Inferior parietal cortex (tissue), 1 donor: Measurements from ENCODE around the gene EPN3.

Experiments used
- DNase-seq: peaks from one replicate; pipeline ENCODE4 v3.0.0-alpha.2; 2016; ENCODE audit errors: extremely low spot score

Gene EPN3

DNA sequence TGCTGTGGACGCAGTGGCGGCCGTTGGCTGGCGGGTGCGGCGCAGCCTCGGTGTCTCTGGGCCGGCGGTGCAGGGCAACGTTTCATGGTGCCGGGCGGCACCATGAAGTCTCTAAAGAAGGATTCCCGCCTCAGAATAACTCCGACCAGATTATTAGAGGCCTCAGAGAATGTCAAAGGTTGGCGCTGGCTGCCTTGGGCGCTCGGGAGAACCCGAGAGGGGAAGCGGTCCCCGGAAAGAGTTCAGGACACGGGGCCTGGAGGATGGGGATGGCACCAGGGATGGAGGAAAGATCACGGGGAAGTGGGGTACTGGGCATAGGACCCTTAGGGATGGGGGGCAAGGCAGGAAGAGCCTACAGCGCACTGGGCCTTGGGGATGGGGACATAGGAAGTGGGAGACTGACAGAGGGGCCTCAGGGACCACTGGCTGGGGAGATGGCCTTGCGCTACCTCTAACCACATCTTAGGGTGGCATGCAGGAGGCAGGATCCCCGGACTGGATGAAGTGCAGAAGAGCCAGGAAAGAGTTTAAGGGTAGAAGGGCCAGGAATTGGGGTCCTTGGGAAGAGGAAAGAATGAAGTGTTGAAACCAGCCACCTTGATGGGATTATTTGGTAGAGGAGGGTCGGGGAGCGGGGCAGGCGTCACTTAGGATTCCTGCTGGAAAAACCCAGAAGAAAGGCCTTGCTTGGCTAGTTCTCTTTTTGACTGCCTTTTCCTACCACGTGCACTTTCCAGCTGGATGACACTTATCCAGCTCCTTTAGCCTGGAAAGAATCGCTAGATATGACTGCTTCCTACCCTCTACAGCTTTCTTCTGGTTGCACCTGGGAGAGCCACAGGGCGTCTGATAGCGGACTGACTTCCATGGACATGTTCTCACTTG is 23.7 kb upstream of the EPN3 start:
- no peak for DNase-seq

GRCh38 chr17:50511058-50511457 is 21.5 kb upstream of the EPN3 start:
- no peak for DNase-seq

- DNase-seq: no peak
These were observed 19.0 kb upstream of the EPN3 start for GRCh38 chr17:50513495-50513894.

DNA sequence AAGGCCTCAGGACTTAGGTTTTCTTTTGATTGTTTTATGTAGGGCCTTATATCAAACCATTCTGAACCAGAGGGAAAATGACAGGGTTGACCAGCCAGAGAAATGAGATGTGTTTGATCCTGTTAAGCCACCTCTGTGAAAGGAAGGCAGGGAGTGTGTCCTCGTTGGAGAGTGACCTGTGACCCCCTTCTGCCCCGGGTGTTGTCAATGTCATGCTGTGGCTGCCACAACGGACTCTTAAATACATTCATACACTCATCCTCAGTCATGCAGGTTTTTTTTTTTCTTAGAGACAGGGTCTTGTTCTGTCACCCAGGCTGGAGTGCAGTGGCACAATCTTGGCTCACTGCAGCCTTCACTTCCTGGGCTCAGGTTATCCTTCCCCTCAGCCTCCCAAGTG is 18.1 kb upstream of the EPN3 start:
- no peak for DNase-seq

DNA sequence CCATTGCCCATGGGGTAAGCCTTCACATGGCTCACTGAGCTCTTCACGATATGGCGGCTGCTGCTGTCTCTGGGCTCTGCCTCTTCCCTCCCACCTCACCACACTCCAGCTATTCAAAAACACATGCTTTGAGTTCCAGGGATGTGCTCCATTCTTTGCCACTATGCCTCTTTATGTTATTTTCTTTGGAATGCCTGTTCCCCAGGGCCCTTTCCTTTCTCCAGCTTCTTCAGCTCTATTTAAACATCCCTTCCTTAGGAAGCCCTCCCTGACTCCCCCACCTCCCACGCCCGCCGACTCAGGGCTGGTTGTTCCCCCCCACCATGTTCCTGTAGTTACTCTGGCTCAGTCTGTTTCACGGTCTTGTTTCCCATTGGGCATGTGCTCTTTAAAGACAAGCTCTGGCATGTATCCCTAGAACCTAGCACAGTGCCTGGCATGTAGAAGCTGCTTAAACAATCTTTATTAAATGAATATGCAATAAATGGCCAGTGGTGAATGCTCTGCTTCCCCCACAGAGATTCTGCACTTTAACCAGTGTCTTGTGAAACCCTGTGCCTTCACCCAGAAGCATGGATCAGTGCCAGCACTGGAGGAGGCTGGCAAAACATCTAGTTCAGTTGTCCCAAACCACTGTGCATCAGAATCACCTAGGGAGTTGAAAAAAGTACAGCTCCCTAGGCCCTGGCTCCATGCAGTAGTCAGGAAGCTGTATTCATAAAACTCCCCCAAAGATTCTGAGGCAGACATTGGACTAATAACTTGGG is 17.4 kb upstream of the EPN3 start:
- DNase-seq: no peak

GRCh38 chr17:50517011-50517410 is 15.5 kb upstream of the EPN3 start:
- DNase-seq: no peak

DNA sequence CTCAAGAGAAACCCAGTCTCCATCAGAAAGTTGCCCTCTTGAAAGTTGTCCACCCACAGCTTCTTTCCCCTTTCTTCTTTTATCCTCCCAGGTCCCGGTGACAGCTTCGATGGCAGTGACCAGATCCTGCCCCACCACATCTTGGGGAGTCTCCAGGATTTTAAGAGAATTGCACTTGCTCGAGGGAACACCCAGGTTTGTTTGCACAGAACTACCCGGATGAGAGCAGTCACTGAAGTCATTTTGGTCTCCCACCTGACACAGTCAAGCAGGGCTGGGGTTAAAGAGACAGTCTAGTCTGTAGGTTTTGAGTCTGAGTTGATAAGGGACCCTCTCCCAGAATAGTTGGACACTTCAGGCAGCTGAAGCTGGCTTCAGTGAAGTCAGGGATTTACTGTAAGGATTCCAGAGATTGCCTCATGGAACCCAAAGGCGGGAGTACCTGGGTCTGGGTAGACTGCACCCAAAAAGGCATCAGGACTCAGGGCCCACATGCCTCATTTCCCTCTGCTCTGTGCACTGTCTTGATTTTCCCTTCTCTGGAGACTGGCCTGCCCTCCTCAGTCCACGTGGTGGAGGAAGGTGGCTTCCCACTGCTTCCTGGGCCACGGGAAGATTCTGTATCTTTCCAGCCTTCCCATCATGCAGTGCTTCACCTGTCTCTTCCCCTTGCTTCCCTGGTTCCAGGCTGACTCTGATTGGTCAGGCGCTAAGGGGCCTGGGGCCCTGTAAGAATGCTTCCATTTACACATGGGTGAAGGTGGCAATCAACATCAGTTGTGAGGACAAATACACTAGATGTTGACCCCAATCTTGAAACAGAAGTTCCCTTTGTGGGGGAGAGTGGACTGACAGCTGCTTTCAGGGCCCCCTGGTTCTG is 14.8 kb upstream of the EPN3 start:
- DNase-seq: no peak

DNA sequence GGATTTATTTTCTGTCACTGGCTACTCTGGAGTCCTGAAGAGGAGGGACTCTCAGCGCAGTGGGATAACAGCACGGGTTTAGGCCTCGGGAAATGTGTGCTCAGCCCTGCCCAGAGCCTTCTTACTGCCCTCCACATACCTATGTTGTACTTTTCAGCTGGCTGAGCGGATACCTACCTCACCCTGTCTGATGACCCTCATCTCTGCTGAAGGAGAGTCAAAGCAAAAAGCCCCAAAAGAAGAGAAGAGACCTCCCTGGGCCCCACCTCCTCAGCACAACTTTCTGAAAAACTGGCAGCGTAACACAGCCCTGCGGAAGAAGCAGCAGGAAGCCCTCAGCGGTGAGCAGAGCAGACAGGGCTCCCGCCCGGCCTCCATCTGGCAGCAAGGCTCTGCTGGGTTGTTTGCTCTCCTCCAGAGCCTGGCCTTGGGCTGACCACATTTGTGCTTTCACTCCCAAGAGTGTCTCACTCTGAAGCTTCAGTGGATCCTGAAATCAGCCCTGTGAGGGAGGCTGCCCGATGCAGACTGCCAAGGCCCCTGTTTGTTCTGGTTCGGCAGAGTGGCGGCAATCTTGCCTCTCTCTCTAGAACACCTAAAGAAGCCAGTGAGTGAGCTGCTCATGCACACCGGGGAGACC is 14.0 kb upstream of the EPN3 start:
- no peak for DNase-seq

DNA sequence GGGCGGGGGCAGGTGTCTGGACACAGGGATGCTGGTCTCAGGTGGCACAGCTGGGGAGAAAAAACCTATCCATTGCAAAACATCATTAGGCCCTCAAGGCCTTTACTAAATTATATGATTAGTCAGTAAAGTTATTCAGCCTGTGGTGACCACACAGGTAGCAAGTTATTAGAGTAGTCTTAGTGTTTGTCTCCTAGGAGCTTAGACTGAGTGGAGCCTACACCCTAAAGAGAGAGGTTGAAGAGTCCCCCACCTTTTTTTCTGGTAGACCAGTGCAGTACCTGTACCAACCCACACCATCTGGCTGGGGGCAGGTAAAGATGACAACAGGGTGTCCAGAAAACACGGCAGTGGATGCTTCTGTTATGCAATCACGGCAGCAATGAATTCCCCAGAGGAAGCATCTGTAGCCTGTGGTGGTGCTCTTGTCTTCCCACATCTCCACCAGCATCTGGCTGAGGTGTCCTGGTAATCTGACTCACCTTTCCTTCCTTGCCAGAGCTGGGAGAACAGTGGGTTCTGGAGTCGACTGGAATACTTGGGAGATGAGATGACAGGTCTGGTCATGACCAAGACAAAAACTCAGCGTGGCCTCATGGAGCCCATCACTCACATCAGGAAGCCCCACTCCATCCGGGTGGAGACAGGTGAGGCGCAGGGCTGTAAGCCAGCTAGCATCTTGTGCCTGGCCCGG is 13.2 kb upstream of the EPN3 start:
- no peak for DNase-seq

DNA sequence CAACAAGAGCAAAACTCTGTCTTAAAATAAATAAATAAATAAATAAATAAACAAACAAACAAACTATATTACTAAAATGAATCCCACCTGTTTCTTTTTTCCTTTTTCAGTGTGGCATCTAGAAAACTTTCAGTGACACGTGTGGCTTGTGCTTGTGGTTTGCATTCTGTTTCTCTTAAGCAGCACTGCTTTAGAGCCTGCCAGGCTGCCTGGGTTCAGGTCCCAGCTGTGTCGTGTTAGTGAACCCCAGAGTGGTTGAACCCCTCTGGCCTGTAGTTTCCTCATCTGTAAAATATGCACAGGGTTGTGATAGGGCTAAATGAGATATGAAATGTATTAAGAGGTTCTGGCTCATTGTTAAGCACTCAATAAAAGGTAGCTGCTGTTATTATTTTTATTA is 12.1 kb upstream of the EPN3 start:
- DNase-seq: no peak

DNA sequence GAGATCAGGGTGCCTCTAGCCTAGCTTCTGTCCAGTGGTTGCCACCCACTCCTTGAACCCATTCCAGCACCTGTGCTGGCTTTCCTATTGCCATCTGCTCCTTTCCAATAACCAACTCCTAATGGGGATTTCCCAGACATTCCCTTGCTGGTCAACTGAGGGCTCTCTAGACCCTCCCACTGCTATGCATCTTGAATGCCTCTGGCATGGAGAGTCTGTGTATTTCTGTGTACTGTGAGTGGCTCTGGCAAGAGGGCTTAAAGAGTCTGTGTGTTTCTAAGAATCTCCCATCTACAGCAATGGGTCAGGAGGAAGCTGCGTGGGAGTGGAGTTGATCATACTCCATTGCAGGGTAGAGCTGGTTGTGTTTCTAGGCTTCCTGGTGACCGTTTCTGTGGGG is 11.0 kb upstream of the EPN3 start:
- no peak for DNase-seq

DNA sequence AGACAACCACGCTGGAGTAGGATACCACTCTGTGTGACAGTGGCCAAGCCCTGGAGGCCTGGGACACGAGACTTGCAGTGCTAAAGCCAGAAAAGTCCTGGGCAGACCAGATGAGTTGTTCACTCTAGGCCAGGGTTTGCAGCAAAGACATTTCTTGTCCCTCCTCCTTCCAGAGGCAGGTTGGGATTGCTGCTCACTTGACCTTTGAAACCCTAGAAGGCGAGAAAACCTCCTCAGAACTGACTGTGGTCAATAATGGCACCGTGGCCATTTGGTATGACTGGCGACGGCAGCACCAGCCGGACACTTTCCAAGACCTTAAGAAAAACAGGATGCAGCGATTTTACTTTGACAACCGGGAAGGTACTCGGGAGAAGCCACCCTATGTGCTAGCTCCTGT is 9.8 kb upstream of the EPN3 start:
- DNase-seq: no peak

DNA sequence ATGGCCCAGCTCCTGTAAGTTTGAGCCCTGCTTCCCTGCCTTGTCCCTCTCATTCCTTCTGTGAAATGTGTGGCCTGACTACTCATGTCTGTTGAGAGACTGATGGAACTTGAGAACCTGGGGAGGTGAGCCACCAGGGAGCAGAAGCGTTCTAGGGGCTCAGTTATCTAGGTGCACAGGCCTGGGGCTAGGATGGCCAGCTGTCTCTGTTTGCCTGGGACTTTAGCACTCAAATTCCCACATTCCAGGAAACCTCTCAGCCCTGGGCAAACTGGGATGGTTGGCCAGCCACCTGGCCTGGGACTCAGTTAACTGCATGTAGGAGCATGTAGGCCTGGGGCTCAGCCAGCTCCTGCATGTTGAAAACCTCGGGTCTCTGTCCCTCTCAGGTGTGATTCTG is 9.3 kb upstream of the EPN3 start:
- no peak for DNase-seq

DNA sequence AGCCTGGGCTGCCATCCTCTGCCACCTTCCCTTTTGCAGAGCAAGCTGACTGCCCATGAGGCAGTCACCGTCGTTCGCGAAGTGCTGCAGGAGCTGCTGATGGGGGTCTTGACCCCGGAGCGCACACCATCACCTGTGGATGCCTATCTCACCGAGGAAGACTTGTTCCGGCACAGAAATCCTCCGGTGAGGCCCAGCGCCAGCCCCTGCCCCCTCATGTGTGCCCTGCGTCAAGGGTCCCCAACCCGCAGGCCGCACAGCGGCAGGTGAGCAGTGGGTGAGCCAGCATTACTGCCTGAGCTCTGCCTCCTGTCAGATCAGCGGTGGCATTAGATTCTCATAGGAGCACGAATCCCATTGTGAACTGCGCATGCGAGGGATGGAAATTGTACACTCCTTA is 7.7 kb upstream of the EPN3 start:
- DNase-seq: no peak

GRCh38 chr17:50527155-50527762 is 5.3 kb upstream of the EPN3 start:
- DNase-seq: no peak

DNA sequence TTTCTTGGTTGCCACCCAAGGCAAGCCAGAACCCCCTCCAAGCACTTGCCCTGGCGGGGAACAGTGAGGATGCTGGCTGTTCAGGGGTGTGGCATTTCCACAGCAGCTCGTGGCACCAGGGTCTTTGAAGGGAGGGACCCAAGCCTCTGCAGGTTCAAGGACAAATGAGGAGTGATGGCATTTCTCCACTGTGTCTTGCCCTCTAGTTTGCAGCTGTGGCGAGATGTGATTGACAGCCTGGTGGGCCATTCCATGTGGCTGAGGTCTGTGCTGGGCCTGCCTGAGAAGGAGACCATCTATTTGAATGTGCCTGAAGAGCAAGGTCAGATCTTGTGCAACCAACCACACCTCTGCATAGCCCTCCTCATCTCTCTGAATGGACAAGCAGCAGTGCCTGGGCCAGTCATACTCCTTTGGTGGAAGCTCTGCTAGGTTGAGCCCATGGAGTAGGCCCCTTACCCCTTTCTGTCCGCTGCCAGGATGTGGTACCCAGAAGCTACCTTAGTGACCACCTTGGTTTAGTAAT is 4.5 kb upstream of the EPN3 start:
- no peak for DNase-seq

DNA sequence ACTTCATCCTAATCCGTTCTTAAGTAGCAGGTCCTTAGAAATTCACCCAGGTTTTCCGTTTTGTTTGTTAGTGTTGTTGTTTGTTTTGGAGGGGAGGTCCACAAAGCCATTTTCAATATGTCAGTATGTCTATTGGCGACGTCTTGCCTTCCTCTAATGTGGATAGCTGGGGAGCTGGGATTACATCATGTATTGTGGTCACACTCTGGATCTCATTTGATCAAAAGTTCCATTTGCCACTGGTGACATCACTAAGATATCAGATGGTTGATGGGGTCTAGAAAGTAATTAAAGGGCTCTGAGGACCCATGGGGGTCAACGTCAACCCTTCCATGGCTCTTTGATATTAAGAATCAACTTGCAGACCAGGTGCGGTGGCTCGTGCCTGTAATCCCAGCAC is 2.7 kb upstream of the EPN3 start:
- DNase-seq: no peak

- no peak for DNase-seq
These were observed 1.0 kb upstream of the EPN3 start for GRCh38 chr17:50531428-50532025.

- no peak for DNase-seq
These were observed 650 bp downstream of the EPN3 start for GRCh38 chr17:50533185-50533584.

- no peak for DNase-seq
These were observed 1.2 kb downstream of the EPN3 start for GRCh38 chr17:50533720-50534148.
